Measurements from ENCODE around the gene GALNT17. TPM values are rescaled to one million over a fixed set of nuclear protein-coding genes. Genes with fewer than 3 reads are reported as not detected.

GALNT17 gene
- total RNA-seq, 3 donors from 2014 or later: 0.69 to 17.3 (median 1.6) TPM

DNA sequence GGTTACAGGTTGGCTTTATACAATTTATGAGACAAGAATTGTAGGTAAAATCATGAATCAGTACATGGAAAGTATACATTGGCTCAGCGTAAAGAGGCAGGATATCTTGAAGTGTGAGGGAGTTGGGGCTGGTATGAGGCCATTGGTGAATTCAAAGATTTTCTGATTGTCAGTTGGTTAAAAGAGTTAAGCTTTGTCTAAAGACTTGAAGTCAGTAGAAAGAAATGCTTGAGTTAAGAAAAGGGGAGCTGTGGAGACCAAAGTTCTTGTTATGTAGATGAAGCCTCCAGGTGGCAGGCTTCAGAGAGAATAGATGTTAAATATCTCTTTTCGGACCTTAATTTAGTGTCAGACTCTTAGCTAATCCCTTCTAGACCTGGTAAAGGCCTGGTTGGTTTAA lies 341.0 kb downstream of the GALNT17 start:
- intact Hi-C loops (cut with DNase I, micrococcal nuclease): no loop called here
- H3K4me3 ChIP-seq: no peak overlapping the region
- no peak for ATAC-seq
- peaks cover 49% of the 10 kb centered on the region for H3K9me3 ChIP-seq
- no peak for DNase-seq
- no peaks in the 10 kb centered on the region for H3K36me3 ChIP-seq (ENCODE audit: low read depth)
- TF ChIP-seq, protein P1, sequence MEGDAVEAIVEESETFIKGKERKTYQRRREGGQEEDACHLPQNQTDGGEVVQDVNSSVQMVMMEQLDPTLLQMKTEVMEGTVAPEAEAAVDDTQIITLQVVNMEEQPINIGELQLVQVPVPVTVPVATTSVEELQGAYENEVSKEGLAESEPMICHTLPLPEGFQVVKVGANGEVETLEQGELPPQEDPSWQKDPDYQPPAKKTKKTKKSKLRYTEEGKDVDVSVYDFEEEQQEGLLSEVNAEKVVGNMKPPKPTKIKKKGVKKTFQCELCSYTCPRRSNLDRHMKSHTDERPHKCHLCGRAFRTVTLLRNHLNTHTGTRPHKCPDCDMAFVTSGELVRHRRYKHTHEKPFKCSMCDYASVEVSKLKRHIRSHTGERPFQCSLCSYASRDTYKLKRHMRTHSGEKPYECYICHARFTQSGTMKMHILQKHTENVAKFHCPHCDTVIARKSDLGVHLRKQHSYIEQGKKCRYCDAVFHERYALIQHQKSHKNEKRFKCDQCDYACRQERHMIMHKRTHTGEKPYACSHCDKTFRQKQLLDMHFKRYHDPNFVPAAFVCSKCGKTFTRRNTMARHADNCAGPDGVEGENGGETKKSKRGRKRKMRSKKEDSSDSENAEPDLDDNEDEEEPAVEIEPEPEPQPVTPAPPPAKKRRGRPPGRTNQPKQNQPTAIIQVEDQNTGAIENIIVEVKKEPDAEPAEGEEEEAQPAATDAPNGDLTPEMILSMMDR (IDR thresholded peaks at IDR 0.05): no peak
- no peaks in the 10 kb centered on the region for H3K4me1 ChIP-seq (ENCODE audit: low read depth)

DNA sequence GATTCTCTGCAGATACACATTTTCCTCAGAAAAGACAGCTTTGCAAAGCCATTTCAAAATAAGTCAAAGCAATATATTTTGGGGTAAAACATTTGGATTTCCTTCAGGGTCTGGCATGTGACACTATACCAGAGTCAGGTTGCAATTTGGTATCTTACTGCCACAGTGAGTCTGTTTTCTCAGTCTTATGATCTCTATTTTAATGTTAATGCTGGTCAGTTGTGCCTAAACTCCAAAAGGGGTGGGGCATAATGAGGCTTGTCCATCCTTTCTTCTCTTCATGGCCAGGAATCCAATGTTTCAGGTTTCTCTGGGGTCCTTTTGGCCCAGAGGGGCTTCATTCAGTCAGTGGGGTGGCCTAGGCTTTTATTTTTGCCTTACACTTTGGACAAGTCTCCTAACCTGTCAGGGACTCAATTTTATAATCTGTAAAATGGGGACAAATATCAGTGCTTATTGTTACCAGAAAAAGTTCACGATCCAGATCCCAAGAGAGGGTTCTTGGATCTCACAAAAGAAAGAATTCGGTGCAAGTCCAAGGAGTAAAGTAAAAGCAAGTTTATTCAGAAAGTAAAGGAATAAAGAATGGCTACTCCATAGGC lies 341.5 kb downstream of the GALNT17 start:
- H3K9me3 ChIP-seq: peaks cover 49% of the 10 kb centered on the region
- no peaks in the 10 kb centered on the region for H3K4me1 ChIP-seq (ENCODE audit: low read depth)
- H3K4me3 ChIP-seq: no peak overlapping the region
- ATAC-seq (no peak), DNase-seq (no peak)
- intact Hi-C loops (cut with DNase I, micrococcal nuclease): no loop called here
- TF ChIP-seq, protein P1 (IDR thresholded peaks at IDR 0.05): no peak
- no peaks in the 10 kb centered on the region for H3K36me3 ChIP-seq (ENCODE audit: low read depth)

DNA sequence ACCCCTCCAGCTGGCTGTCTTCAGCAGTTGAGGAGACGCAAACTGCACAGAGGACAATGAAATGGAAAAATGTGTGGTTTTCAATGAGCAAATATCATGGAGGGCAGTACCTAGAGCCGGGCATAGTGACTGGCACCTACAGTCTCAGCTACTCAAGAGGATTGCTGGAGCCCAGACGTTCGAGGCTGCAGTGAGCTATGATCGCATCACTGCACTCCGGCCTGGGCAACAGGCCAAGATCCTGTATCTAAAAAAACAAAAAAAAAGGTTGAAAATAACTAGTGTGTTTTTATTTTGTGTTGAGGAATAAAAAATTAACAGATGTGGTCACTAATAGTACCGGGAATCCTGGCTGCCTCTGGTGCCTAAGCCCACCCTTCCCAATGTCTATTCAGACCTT lies 345.5 kb downstream of the GALNT17 start:
- TF ChIP-seq, protein P1 (IDR thresholded peaks at IDR 0.05): no peak
- no peak for ATAC-seq
- no peak overlapping the region for H3K4me3 ChIP-seq
- no peaks in the 10 kb centered on the region for H3K36me3 ChIP-seq (ENCODE audit: low read depth)
- no peak for DNase-seq
- intact Hi-C loops (cut with DNase I, micrococcal nuclease): no loop called here
- peaks cover 49% of the 10 kb centered on the region for H3K9me3 ChIP-seq
- no peaks in the 10 kb centered on the region for H3K4me1 ChIP-seq (ENCODE audit: low read depth)

DNA sequence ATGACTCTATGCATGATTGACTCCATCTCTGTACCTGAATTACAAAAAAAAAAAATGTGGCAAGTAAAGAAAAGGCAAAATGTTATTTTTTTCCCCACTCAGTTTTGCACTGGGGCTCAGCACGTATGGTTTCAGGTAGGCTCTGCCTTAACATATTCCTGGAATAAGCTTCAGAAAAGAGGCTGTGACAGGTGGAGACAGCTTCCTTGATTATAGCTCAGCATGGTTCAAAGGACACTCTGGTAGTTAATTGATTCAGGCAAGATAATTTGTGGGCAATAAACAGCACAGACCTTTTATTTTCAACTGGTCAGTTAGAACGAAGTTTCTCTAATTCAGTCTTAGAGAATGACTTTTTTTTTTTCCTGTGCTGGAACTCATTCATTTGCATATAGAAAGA lies 347.3 kb downstream of the GALNT17 start:
- TF ChIP-seq, protein P1 (IDR thresholded peaks at IDR 0.05): no peak
- intact Hi-C loops (cut with DNase I, micrococcal nuclease): no loop called here
- no peaks in the 10 kb centered on the region for H3K36me3 ChIP-seq (ENCODE audit: low read depth)
- H3K4me3 ChIP-seq: no peak overlapping the region
- ATAC-seq: no peak
- H3K9me3 ChIP-seq: peaks cover 44% of the 10 kb centered on the region
- no peaks in the 10 kb centered on the region for H3K4me1 ChIP-seq (ENCODE audit: low read depth)
- no peak for DNase-seq

DNA sequence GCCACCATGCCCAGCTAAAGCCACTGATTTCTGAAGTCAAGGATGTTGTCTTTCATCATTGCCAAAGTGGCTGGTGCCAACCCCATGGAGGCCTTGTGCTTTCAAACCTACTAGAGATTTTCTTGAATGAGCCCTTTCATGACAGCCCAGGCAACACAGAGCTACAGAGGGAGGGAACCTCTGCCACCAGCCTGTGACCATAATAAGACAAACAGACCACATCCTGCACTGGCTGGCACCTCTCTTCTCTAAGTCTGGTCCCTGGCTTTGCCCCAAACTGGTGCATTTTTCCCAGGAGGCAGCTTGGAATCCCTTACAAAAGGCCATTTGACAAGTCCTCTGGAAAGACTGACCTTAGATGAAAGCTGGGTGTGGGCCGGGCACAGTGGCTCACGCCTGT lies 348.8 kb downstream of the GALNT17 start:
- Histone ChIP-seq H3K4me1 (ENCODE audit: low read depth) (no peaks in the 10 kb centered on the region), H3K9me3 (peaks cover 36% of the 10 kb centered on the region), H3K4me3 (no peak overlapping the region), H3K36me3 (ENCODE audit: low read depth) (no peaks in the 10 kb centered on the region)
- DNase-seq (no peak), ATAC-seq (no peak)
- intact Hi-C loops (cut with DNase I, micrococcal nuclease): no loop called here
- TF ChIP-seq, protein P1 (IDR thresholded peaks at IDR 0.05): no peak

DNA sequence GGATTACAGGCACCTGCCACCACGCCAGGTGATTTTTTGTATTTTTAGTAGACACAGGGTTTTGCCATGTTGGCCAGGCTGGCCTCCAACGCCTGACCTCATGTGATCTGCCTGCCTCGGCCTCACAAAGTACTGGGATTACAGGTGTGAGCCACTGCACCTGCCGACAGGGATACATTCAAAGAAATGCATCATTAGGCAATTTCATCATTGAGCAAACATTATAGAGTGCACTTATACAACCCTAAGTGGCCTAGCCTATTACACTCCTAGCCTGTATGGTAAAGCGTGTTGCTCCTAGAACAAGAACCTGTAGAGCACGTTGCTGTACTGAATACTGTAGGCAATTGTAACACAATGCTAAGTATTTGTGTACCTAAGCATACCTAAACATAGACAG lies 350.3 kb downstream of the GALNT17 start:
- TF ChIP-seq, protein P1 (IDR thresholded peaks at IDR 0.05): no peak
- intact Hi-C loops (cut with DNase I, micrococcal nuclease): no loop called here
- H3K4me1 ChIP-seq (ENCODE audit: low read depth): no peaks in the 10 kb centered on the region
- H3K36me3 ChIP-seq (ENCODE audit: low read depth): no peaks in the 10 kb centered on the region
- ATAC-seq (no peak), DNase-seq (no peak)
- H3K4me3 ChIP-seq: no peak overlapping the region
- peaks cover 39% of the 10 kb centered on the region for H3K9me3 ChIP-seq
